ENCODE results near the gene SORBS1.

Gene SORBS1

GRCh38 chr10:95391581-95392216 lies 169.5 kb downstream of the SORBS1 start:
- DNase-seq (ENCODE audit: low read depth in 2 of 2), result no peak

- no peak for DNase-seq (ENCODE audit: low read depth in 2 of 2)
Measured at GRCh38 chr10:95391164-95391563, 170.0 kb downstream of the SORBS1 start.

- no peak for DNase-seq (ENCODE audit: low read depth in 2 of 2)
Measured at GRCh38 chr10:95389982-95390381, 171.2 kb downstream of the SORBS1 start.

- no peak for DNase-seq (ENCODE audit: low read depth in 2 of 2)
Measured at GRCh38 chr10:95389176-95389575, 172.0 kb downstream of the SORBS1 start.

GRCh38 chr10:95388539-95388938 lies 172.6 kb downstream of the SORBS1 start:
- DNase-seq (ENCODE audit: low read depth in 2 of 2), result no peak

GRCh38 chr10:95388109-95388471 lies 173.1 kb downstream of the SORBS1 start:
- DNase-seq (ENCODE audit: low read depth in 2 of 2), result no peak

GRCh38 chr10:95384011-95384704 lies 177.0 kb downstream of the SORBS1 start:
- DNase-seq (ENCODE audit: low read depth in 2 of 2), result no peak

GRCh38 chr10:95382596-95382995 lies 178.6 kb downstream of the SORBS1 start:
- no peak for DNase-seq (ENCODE audit: low read depth in 2 of 2)

GRCh38 chr10:95382174-95382573 lies 179.0 kb downstream of the SORBS1 start:
- no peak for DNase-seq (ENCODE audit: low read depth in 2 of 2)

GRCh38 chr10:95377950-95378349 lies 183.2 kb downstream of the SORBS1 start:
- no peak for DNase-seq (ENCODE audit: low read depth in 2 of 2)

GRCh38 chr10:95375418-95375817 lies 185.8 kb downstream of the SORBS1 start:
- DNase-seq (ENCODE audit: low read depth in 2 of 2), result no peak

GRCh38 chr10:95374597-95375209 lies 186.5 kb downstream of the SORBS1 start:
- peak in 1 of 2 donors; percentile 9 for DNase-seq (ENCODE audit: low read depth in 2 of 2)

- DNase-seq (ENCODE audit: low read depth in 2 of 2), result no peak
Measured at GRCh38 chr10:95373660-95374059, 187.5 kb downstream of the SORBS1 start.

- DNase-seq (ENCODE audit: low read depth in 2 of 2), result no peak
Measured at GRCh38 chr10:95364342-95364741, 196.8 kb downstream of the SORBS1 start.

GRCh38 chr10:95363303-95363912 lies 197.8 kb downstream of the SORBS1 start:
- DNase-seq (ENCODE audit: low read depth in 2 of 2), result no peak

GRCh38 chr10:95360122-95360714 lies 201.0 kb downstream of the SORBS1 start:
- no peak for DNase-seq (ENCODE audit: low read depth in 2 of 2)

GRCh38 chr10:95359466-95359865 lies 201.7 kb downstream of the SORBS1 start:
- DNase-seq (ENCODE audit: low read depth in 2 of 2), result no peak

- no peak for DNase-seq (ENCODE audit: low read depth in 2 of 2)
Measured at GRCh38 chr10:95356190-95356955, 204.8 kb downstream of the SORBS1 start.

- no peak for DNase-seq (ENCODE audit: low read depth in 2 of 2)
Measured at GRCh38 chr10:95355301-95355700, 205.9 kb downstream of the SORBS1 start.

GRCh38 chr10:95354110-95354509 lies 207.1 kb downstream of the SORBS1 start:
- DNase-seq (ENCODE audit: low read depth in 2 of 2), result no peak

- DNase-seq (ENCODE audit: low read depth in 2 of 2), result no peak
Measured at GRCh38 chr10:95353123-95353522, 208.0 kb downstream of the SORBS1 start.

- no peak for DNase-seq (ENCODE audit: low read depth in 2 of 2)
Measured at GRCh38 chr10:95352684-95353083, 208.5 kb downstream of the SORBS1 start.
